H9 (cell line): ENCODE data around the gene PCDH17. TPM values are rescaled to one million over a fixed set of nuclear protein-coding genes. Genes with fewer than 3 reads are reported as not detected.

Source experiments
- DNase-seq: peaks from one replicate; pipeline ENCODE4 v3.0.0-alpha.2; 2017
- H2AFZ ChIP-seq: one replicate; pipeline ENCODE4 v1.6.1; 2013; ENCODE audit warnings: mild to moderate bottlenecking, low read length, control low read depth, moderate library complexity
- H2AK5ac ChIP-seq: 2 replicates; pipeline ENCODE4 v1.6.1; 2013; ENCODE audit warnings: low read length, control low read depth, mixed read lengths; ENCODE audit not compliant: insufficient read length
- H2BK120ac ChIP-seq: one replicate; pipeline ENCODE4 v1.6.1; 2013; ENCODE audit warnings: low read depth, mild to moderate bottlenecking, low read length, control low read depth, inconsistent platforms; ENCODE audit not compliant: poor library complexity, severe bottlenecking
- H2BK12ac ChIP-seq: 2 replicates; pipeline ENCODE4 v1.6.1; 2013; ENCODE audit warnings: low read length, control low read depth, mixed read lengths, low read depth; ENCODE audit not compliant: insufficient read length
- H2BK15ac ChIP-seq: 2 replicates; pipeline ENCODE4 v1.6.1; 2013; ENCODE audit warnings: low read depth, low read length, control low read depth
- H2BK20ac ChIP-seq: one replicate; pipeline ENCODE4 v1.6.1; 2013; ENCODE audit warnings: low read depth, mild to moderate bottlenecking, low read length, control low read depth, inconsistent platforms; ENCODE audit not compliant: poor library complexity, severe bottlenecking
- H2BK5ac ChIP-seq: 2 replicates; pipeline ENCODE4 v1.6.1; 2013; ENCODE audit warnings: low read length, control low read depth, mixed read lengths; ENCODE audit not compliant: insufficient read length
- H3K14ac ChIP-seq: 2 replicates; pipeline ENCODE4 v1.6.1; 2013; ENCODE audit warnings: low read length, control low read depth; ENCODE audit not compliant: insufficient read depth
- H3K18ac ChIP-seq: 2 replicates; pipeline ENCODE4 v1.6.1; 2013; ENCODE audit warnings: low read depth, mild to moderate bottlenecking, mixed read lengths, low read length, control low read depth; ENCODE audit not compliant: insufficient read length
- H3K23ac ChIP-seq: 2 replicates; pipeline ENCODE4 v1.6.1; 2013; ENCODE audit warnings: low read length, control low read depth, mixed read lengths, low read depth; ENCODE audit not compliant: insufficient read length
- H3K23me2 ChIP-seq: 2 replicates; pipeline ENCODE4 v1.6.1; 2013; ENCODE audit warnings: low read depth, mild to moderate bottlenecking, mixed read lengths, low read length, control low read depth; ENCODE audit not compliant: insufficient read length, poor library complexity, severe bottlenecking
- H3K27ac ChIP-seq: 2 replicates; pipeline ENCODE4 v1.5.1; 2013; ENCODE audit warnings: low read length, control low read depth, mixed read lengths, low read depth; ENCODE audit not compliant: insufficient read length
- H3K27me3 ChIP-seq: 2 replicates; pipeline ENCODE4 v1.6.1; 2013; ENCODE audit warnings: low read length, control low read depth, inconsistent platforms; ENCODE audit not compliant: insufficient read depth
- H3K4ac ChIP-seq: 2 replicates; pipeline ENCODE4 v1.6.1; 2013; ENCODE audit warnings: low read depth, mild to moderate bottlenecking, control low read depth, inconsistent platforms, low read length, moderate library complexity
- H3K4me1 ChIP-seq: 2 replicates; pipeline ENCODE4 v1.6.1; 2013; ENCODE audit warnings: low read length, control low read depth, inconsistent platforms; ENCODE audit not compliant: insufficient read depth
- H3K4me2 ChIP-seq: 2 replicates; pipeline ENCODE4 v1.6.1; 2013; ENCODE audit warnings: low read length, control low read depth, mixed read lengths; ENCODE audit not compliant: insufficient read length, insufficient read depth
- H3K56ac ChIP-seq: 2 replicates; pipeline ENCODE4 v1.6.1; 2013; ENCODE audit warnings: low read depth, mild to moderate bottlenecking, mixed read lengths, low read length, control low read depth; ENCODE audit not compliant: insufficient read length
- H3K79me1 ChIP-seq: 2 replicates; pipeline ENCODE4 v1.6.1; 2013; ENCODE audit warnings: low read depth, mild to moderate bottlenecking, moderate library complexity, low read length, control low read depth, inconsistent platforms; ENCODE audit not compliant: insufficient read depth, poor library complexity, severe bottlenecking
- H3K79me2 ChIP-seq: 2 replicates; pipeline ENCODE4 v1.6.1; 2013; ENCODE audit warnings: low read length, control low read depth, inconsistent platforms; ENCODE audit not compliant: insufficient read depth
- H3K9ac ChIP-seq: 2 replicates; pipeline ENCODE4 v1.6.1; 2013; ENCODE audit warnings: low read length, control low read depth, mixed read lengths; ENCODE audit not compliant: insufficient read length; ENCODE audit errors: extremely low read depth
- H3K9me3 ChIP-seq: one replicate; pipeline ENCODE4 v1.6.1; 2013; ENCODE audit warnings: low read depth, low read length, inconsistent platforms; ENCODE audit not compliant: control insufficient read depth
- H3T11ph ChIP-seq: one replicate; pipeline ENCODE4 v1.6.1; 2013; ENCODE audit warnings: mild to moderate bottlenecking, low read length, control low read depth, inconsistent platforms
- H4K20me1 ChIP-seq: one replicate; pipeline ENCODE4 v1.6.1; 2013; ENCODE audit not compliant: control insufficient read depth, insufficient read length, insufficient read depth
- H4K5ac ChIP-seq: 2 replicates; pipeline ENCODE4 v1.6.1; 2013; ENCODE audit warnings: low read depth, mild to moderate bottlenecking, mixed read lengths, low read length, control low read depth; ENCODE audit not compliant: insufficient read length
- H4K8ac ChIP-seq: replicated peaks from 2 replicates; pipeline ENCODE4 v1.6.1; 2013; ENCODE audit warnings: low read length, control low read depth, mixed read lengths, low read depth; ENCODE audit not compliant: insufficient read length
- H4K91ac ChIP-seq: 2 replicates; pipeline ENCODE4 v1.6.1; 2013; ENCODE audit warnings: low read depth, mild to moderate bottlenecking, moderate library complexity, mixed read lengths, low read length, control low read depth; ENCODE audit not compliant: insufficient read length
- H3K27ac Mint-ChIP-seq, 3 experiments: 2 replicates in 2 of 3; 3 replicates in 1 of 3; pipeline ENCODE4 v1.8.0; 2020 to 2021; ENCODE audit warnings: mixed read lengths in 3 of 3, mild to moderate bottlenecking in 1 of 3, moderate library complexity in 1 of 3
- H3K27me3 Mint-ChIP-seq: 2 replicates; pipeline ENCODE4 v1.8.0; 2021; ENCODE audit warnings: low read depth, mild to moderate bottlenecking, moderate library complexity, mixed read lengths
- H3K36me3 Mint-ChIP-seq, 3 experiments: 2 replicates in 2 of 3; 3 replicates in 1 of 3; pipeline ENCODE4 v1.8.0; 2020 to 2021; ENCODE audit warnings: low read depth in 3 of 3, mixed read lengths in 3 of 3; ENCODE audit not compliant: insufficient read depth in 1 of 3
- H3K4me1 Mint-ChIP-seq, 2 experiments: 2 replicates each; pipeline ENCODE4 v1.8.0; 2020; ENCODE audit warnings: mixed read lengths in 2 of 2
- H3K4me3 Mint-ChIP-seq, 2 experiments: 2 replicates in 1 of 2; 3 replicates in 1 of 2; pipeline ENCODE4 v1.8.0; 2020 to 2021; ENCODE audit warnings: mild to moderate bottlenecking in 2 of 2, mixed read lengths in 2 of 2, moderate library complexity in 1 of 2
- H3K9me3 Mint-ChIP-seq, 2 experiments: 2 replicates in 1 of 2; 3 replicates in 1 of 2; pipeline ENCODE4 v1.8.0; 2020; ENCODE audit warnings: mild to moderate bottlenecking in 2 of 2, mixed read lengths in 2 of 2, moderate library complexity in 1 of 2
- CTCF ChIP-seq: fragments of 200-600 bp; sonication (generic); conservative IDR thresholded peaks from 3 replicates; pipeline ENCODE4 v1.8.0; 2021; ENCODE audit warnings: antibody characterized with exemption, mild to moderate bottlenecking
- WGBS: extraction: QIAGEN DNeasy Blood & Tissue Kit; methylation state at CpG from one replicate; pipeline ENCODE4 v1.1.7; 2013; ENCODE audit warnings: missing lambda C conversion rate, low lambda C conversion rate, mixed read lengths; ENCODE audit not compliant: insufficient read length; ENCODE audit errors: extremely low coverage; 5-methylcytosine and 5-hydroxymethylcytosine counted together
- total RNA-seq: library from RNA; stranded (reverse); gene quantifications from 2 replicates; pipeline ENCODE4 v1.2.1, GENCODE V29; 2021

PCDH17 gene
- total RNA-seq, 1 experiment from 2014 or later, result 0.52 TPM

GRCh38 chr13:57666131-57666953, 34.8 kb downstream of the PCDH17 start:
- Histone ChIP-seq H3K27me3 (no peaks in the 10 kb centered on the region), H3K18ac (no peak overlapping the region), H3K23me2 (no peaks in the 10 kb centered on the region), H2BK5ac (no peak overlapping the region), H3K9me3 (no peaks in the 10 kb centered on the region), H3K4ac (no peak overlapping the region), H2BK15ac (no peak overlapping the region), H3K79me2 (no peaks in the 10 kb centered on the region), H3T11ph (no peak overlapping the region), H3K14ac (no peak overlapping the region), H3K27ac (no peak overlapping the region), H3K4me1 (no peaks in the 10 kb centered on the region), H2BK12ac (no peak overlapping the region), H3K4me2 (no peak overlapping the region), H2BK120ac (no peak overlapping the region), H4K8ac (no peak overlapping the region), H4K20me1 (no peaks in the 10 kb centered on the region), H2BK20ac (no peak overlapping the region), H4K91ac (no peak overlapping the region), H3K79me1 (no peaks in the 10 kb centered on the region), H3K9ac (no peak overlapping the region), H3K56ac (no peak overlapping the region), H2AK5ac (no peak overlapping the region), H3K23ac (no peak overlapping the region), H4K5ac (no peak overlapping the region), H2AFZ (no peak overlapping the region)
- no peaks in the 10 kb centered on the region for H3K9me3 Mint-ChIP-seq
- H3K27ac Mint-ChIP-seq, result peak overlapping the region in 1 of 3 experiments; percentile 6; a peak in 1 of 7 replicates
- WGBS, result no CpG with 5 or more reads among the region's 6 CpGs
- no peak for TF ChIP-seq CTCF
- H3K27me3 Mint-ChIP-seq, result no peaks in the 10 kb centered on the region
- H3K4me1 Mint-ChIP-seq, result peaks cover 6 to 9% of the 10 kb centered on the region in 2 experiments; a peak in 3 of 4 replicates
- no peak overlapping the region for H3K4me3 Mint-ChIP-seq
- H3K36me3 Mint-ChIP-seq, result no peaks in the 10 kb centered on the region
- no peak for DNase-seq
